HTR-8/SVneo (cell line): ENCODE data around the gene TXNDC8.
"Not testable (repeated sequence)": the region's sequence is repeated elsewhere in the genome, so short reads cannot be mapped to it uniquely, and the experiment has no call there.

ENCODE experiments used
- DNase-seq: peaks from one replicate; pipeline ENCODE4 v3.0.0; 2011; ENCODE audit warnings: low spot score, mixed read lengths; ENCODE audit not compliant: insufficient read length
- FAIRE-seq: peaks from 2 replicates; lab custom pipeline; 2011; peaks lifted over from hg19 to GRCh38; lab: Jason Lieb, UNC

The TXNDC8 gene

DNA sequence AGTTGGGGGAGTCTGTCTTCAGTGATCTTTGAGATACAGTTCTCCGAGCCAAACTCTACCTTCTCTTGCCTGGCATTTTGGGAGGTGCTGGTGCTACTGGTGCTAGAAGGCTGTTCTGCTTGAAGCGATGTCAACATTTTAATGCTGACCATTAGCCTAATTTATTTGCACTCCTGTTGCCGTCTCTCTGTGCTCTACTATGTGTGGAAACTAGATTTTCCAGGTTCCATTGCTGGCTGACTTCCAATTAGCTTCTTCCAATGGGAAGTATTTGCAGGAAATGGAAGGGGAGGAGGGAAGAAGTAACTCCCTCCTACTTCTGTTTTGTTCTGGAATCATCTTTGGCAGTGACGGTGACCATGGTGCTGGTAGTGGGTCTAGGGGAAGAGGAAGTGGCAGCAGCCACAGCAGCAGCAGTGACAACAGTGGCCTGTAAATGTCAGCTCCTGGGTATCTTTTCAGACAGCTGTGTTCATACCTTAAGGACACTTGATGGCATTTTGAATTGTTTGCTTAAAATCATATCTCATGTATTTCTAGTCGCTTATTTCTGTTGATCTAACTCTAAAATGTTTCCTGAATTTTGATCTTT lies 7.9 kb downstream of the TXNDC8 start:
- FAIRE-seq = no peak
- DNase-seq = no peak

DNA sequence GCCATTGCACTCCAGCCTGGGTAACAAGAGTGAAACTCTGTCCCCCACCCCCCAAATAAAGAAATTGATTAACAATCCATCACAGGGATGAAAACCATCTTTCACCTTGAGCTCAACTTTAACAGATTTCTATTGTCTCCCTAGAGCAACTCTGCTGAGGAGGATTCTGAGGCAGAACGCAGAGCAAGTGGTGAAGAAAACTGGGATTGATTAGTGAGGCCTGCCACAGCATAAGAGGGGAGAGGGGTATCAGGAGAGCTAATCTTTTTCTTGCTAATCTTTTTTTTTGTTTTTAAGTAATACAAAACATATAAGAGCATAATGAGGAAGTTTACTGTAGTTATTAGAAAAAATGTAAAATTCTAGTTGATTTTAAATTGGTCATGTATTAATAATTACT lies 8.9 kb downstream of the TXNDC8 start:
- no peak for DNase-seq
- no peak for FAIRE-seq

DNA sequence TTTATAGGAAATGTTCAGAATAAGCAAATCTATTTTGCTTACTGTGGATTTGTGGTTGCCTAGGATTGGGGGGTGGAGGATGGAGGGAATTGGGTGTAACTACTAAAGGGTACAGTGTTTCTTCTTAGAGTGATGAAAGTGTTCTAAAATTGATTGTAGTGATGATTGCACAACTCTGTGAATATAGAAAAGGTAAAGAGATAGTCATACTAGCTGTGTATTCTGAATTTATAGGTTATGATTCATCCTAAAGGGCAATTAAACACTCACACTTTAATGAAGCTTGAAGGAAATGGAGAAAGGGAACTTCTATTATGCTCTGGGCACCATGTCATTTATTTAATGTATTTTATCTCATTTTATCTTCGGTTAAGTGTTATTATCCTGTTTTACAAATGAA lies 9.9 kb downstream of the TXNDC8 start:
- DNase-seq (no peak), FAIRE-seq (no peak)

DNA sequence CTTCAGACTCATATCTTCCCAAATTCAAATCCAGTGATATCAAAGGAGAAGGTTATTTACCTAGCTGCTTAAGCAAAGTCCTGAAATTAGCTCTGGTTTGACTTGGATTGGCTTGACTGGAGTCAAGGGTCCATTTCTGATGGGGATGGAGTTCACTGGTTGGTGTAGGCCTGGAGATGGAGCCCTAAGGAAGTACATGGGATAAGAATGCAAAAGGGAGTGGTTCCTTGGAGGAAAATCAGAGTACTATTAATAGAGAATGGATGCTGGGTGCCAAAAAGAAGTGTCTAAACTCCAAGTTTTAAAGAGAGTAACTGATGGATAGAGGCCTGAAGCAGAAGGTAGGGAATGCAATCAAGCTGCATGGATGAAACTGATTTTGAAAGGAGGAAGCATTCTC lies 13.8 kb downstream of the TXNDC8 start:
- DNase-seq = no peak
- no peak for FAIRE-seq

DNA sequence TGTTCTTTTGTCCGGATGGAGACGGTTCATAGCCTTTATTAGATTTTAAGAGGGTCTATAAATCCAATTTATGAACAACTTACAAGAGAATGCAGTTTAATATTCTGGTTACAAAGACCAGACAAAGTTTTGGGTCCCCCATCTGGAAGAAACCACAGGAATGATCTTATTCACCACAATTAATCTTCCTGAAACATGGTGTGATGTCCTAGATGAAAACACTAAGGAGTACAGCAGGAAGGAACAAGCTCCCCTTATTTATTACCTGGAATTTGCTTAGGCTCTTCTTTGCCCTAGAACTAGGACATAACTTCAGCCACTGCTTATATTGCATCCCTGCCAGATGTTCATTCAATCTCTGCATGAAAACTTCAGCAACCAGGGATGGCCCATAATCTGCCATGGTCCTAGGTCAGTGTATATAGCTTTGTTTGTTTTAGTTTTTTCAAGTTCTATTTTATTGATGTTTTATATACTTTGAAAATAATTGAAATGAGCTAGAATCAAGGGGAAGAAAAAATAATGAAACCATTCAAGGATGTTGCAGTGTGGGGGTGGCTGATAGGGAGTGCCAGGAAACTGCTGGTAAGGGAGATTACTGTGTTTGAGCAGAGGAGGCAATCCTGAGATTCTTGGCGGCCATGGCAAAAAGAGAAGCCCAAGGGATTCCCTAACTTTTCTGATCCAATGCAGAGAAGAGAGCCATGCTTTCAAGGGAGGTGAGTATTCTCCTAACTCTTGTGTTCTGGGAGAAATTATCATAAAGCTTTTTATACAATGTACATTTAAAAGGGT lies 16.8 kb downstream of the TXNDC8 start:
- no peak for DNase-seq
- no peak for FAIRE-seq

DNA sequence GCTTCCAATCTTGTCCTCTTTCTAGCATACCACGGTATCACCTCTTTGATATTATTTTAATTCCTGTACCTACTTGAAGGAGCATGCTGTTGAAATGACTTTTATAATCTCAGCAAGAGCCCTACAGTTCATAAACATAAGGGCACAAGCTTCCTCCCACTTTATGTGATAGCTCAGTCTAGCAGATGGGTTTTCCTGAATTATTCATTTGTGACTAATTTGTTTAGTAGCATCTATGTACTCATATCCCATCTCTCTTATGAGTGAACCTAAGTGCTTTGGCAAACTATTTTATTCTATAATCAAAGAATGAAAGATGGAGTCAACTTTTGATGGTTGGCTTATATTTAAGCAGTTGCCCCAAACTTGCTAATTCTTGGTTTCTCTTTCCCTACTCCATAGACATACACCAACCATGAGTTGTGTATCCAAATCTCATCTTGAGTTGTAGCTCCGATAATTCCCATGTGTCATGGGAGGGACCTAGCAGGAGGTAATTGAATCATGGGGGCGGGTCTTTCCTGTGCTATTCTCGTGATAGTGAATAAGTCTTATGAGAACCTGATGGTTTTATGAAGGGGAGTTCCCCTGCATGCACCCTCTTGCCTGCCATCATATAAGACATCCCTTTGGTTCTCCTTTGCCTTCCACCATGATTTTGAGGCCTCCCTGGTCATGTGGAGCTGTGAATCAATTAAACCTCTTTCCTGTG lies 17.7 kb downstream of the TXNDC8 start:
- DNase-seq (no peak), FAIRE-seq (no peak)

DNA sequence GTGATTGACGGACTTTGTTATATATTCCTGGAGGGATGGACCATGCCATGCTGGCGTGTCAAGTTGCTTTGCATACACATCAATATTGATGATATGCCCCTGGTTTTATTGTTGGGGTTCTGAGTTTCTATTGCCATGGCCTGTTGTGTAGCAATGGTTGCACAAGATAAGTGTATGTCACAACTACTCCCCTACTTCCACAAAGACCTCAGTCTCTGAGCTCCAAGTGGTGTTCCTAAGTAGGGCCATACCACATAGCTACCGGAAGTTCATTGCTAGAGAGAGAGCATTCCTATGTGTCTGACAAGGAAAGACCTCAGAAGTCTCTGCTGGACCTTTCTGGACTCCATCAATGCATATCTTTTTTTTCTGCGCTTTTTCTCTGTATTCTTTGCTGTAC lies 19.8 kb downstream of the TXNDC8 start:
- FAIRE-seq (no peak), DNase-seq (no peak)

DNA sequence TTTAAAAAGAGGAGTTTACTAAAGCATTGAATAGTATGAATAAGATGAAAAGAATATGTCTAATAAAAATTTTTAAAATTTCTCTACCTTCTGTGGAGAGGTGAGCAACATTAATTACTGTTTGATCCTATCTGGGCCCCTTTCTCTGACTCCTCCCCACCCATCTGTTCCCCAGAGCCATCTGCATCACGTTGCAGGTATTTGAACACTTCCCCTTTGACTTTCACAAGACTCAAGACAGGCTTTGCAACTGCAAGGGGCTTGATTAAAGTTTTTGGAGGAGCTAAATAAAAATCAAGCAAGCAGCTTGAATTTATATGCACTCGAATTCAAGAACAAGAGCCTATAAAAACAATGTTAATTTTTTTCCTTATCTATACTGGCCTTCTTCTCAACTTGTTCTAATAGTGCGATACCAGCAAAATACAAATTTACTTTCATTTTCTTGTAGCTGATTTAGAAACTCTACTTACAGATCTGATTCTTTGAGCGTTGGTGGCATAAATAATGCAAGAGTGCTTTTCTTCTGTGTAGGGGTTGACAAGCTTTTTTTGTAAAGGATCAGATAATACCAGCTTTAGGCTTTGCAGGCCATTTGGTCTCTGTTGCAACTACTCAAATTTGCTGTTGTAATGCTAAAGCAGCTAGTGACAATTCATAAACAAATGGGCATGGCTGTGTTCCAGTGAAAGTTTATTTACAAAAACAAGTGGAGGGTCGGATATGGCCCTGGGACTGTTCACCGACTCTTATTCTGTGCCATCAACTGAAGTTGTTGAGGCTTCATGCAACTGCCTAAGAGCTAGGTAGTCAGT lies 21.2 kb downstream of the TXNDC8 start:
- no peak for DNase-seq
- no peak for FAIRE-seq

DNA sequence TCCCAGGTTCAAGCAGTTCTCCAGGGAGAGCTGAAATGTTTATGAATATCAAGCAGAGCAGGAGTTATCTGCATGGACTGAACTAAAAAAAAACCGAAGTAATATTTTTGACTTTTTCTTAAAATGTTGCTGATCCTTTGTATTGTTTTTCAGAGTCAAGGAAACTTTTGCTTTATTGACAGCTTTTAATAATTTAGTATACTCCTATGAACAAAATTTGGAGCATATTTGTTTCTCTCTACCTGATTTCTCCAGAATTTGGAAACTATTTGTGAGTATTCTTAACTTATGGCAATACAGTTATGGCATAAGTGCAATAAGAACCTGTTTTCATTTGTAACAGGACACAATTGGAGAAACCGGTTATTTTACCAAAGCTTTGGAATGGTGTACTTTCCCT lies 25.7 kb downstream of the TXNDC8 start:
- not testable (repeated sequence) for DNase-seq, FAIRE-seq

DNA sequence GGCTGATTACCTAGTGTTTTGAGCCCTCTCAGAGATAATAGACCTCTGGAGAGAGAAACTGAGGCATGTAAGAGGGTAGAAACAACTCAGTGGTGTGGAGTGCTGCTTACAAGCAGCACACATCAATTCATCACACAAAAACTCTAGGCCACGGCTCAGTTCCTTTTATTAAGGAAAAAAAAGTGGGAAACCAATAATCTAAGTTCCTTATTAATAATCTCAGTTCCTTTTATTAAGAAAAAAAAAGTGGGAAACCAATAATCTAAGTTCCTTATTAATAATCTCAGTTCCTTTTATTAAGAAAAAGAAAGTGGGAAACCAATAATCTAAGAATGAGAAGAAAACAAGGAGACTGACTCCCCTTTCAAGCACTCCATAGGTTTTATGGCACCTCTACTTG lies 28.0 kb downstream of the TXNDC8 start:
- no peak for DNase-seq
- FAIRE-seq = no peak

DNA sequence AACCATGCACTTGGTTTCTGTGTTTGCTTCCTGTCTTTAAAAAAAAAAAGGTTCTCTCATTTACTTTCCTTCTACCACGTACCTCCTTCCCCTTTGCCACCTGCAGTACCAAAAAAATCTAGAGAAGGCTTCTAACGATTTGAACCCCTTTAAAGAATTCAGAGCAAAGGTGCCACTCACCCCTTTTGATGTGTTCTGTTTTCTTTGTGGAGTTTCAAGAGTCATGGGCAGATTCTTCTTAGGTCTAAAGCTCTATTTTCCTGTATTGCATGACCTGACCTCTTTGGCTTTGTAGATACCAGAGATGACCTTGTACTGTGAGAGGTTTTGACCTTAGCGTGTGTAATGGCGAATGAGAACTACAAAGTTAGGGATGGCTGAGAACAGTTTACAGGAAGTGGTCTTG lies 29.0 kb downstream of the TXNDC8 start:
- DNase-seq = no peak
- no peak for FAIRE-seq

DNA sequence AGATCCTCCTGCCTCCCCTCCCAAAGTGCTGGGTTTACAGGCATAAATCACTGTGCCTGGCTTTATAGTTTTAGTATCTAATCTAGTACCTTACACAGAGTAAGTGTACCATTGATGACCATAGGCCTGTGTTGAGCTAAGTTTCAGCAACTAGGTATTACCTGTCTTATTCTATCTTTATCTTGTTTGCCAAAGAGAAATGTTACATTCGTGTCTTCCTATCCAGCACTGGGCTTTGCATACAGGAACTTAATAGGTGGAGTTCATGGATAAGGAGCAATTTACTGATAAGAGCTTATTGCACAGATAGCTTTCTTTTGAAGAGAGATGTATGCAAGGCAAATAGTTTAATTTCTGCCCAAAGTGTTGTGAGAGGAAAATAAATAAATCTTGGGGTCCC lies 30.5 kb downstream of the TXNDC8 start:
- DNase-seq (no peak), FAIRE-seq (no peak)

DNA sequence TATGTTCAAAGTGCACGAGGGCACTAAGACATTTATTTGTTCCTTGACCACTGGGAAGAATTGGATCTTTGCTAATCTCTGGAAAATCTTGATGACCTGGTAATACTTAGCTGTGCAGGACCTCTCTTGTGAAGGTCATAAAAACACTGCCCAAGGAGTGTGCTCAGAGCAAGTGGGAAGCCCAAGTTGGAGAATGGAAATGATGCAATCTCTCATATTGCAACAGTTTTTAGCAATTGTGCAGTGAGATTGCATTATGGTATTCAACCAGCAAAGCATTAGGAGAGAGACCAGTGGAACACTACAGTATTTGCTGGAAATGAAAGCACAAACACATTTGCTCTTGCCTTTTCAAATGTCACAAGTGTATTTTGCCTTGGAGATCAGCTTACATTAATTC lies 34.5 kb downstream of the TXNDC8 start:
- no peak for FAIRE-seq
- DNase-seq = no peak

DNA sequence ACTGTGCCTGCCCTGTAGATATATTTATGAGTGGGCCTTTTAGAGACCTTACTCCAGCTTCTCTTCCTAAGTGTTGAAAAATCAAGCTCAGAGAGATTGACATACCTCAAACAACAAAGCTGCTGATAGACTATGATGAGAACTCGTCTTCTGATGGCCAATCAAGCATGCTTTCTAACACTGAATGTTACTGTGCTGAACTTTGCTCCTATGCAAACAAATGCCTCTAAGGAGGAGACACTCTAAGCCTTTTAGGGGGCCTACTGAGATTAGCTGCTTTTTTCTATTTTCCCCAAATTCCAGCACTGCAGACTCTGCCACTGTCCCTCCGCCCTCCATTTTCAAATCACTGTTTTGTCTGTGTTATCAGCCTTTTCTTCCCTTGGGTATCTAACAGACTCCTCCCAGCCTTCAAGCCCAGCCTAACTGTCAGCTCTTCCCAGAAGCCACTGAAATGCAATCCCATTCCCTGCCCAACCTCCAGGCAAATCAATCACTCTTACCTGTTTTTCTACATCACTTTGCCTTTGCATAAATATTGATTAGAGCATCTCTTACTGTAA lies 39.5 kb downstream of the TXNDC8 start:
- DNase-seq = no peak
- no peak for FAIRE-seq

DNA sequence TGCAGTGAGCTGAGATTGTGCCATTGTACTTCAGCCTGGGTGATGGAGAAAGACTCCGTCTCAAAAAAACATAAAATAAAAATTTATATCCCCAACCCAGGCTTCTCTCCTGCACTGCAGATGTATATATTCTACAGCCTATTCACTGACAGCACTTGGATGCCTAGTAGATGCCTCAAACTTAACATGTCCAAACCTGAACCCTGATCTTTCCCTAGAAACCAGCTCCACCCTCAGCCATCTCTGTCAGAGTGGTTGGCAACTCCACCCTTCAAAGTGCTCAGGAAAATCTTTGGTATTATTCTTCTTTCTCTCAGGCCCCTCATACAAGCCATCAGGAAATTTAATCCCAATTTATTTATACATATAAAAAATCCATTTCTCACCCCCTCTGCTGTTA lies 44.4 kb downstream of the TXNDC8 start:
- FAIRE-seq = no peak
- DNase-seq = no peak

DNA sequence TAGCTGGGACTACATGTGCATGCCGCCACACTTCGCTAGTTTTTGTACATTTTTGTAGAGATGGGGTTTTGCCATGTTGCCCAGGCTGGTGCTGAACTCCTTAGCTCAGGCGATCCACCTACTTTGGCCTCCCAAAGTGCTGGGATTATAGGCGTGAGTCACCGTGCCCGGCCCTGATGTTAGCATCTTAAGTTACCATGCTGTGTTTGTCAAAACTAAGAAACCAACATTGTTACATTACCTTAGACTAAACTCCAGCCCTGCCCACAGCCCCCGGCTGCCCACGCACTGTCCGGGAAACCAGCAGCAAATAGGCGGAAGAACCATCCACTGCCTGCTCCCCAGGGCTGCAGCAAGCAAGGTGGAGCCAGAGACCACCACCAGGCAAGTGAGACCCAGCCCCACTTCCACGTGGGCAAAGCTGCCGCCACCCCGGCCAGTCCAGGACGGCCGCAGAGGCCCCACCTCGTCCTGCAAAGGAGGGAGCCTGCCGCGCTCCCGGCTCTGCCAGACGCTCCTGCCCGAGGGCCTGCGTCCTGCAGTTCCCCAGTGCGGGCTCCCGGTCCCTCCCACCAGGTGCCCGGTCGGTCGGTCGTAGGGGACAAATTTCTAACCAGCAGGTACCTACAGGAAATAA lies 45.6 kb downstream of the TXNDC8 start:
- FAIRE-seq = no peak
- no peak for DNase-seq

DNA sequence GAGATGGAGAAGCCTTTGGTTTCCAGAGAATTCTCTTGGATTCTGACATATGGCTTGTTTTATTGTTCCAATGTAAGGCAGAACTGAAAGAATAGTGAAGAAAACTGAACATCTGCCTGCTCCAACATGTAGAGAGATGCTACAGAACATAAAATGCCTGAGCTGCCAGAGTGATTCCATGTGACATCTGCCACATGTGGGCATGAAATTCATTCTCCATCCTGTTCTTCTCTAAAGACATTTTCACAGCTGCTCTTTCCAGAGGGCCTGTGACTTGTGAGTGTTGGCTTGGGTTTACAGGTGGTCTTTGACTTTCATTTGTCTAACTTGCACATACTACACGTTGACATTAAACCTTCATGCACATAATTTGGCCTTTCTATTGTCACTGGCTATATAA lies 47.7 kb downstream of the TXNDC8 start:
- no peak for FAIRE-seq

DNA sequence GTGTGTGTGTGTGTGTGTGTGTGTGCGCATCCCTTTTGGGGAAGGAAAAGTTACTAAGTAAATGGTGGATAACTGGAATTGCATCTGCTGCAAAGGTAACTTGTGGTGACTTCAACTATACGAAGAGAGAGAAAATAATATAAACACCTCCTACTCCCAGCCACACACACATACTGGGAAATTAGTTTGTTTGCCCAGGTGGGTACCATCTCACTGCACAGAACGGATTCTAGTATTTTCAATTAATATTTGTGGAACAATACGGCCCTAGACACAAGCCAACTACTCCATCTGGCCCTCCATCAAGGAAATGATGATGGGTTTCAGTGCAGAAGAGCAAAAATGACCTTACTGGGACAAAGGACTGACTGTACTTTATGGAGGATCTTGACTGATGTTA lies 49.2 kb downstream of the TXNDC8 start:
- FAIRE-seq (no peak), DNase-seq (no peak)

More for the DNA sequence above, 47.7 kb downstream of the TXNDC8 start:
- no peak for DNase-seq

DNA sequence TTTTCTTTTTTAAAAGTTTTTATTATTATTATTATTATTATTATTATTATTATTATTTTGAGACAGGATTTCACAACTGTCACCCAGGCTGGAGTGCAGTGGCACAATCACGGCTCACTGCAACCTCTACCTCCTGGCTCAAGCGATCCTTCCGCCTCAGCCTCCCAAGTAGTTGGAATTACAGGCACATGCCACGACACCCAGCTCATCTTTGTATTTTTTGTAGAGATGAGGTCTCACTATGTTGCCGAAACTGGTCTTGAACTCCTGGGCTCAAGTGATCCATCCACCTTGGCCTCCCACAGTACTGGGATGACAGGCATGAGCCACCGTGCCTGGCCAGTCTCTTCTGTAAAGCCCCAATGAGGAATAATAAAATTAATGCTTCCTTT lies 50.4 kb downstream of the TXNDC8 start:
- no peak for FAIRE-seq
- no peak for DNase-seq
